H1 (cell line): ENCODE data around the gene GRID2. TPM values are rescaled to one million over a fixed set of nuclear protein-coding genes. Genes with fewer than 3 reads are reported as not detected.

ENCODE experiments used
- CTCF ChIA-PET: fragments of 300-600 bp; sonication (Branson Sonifier 250); formaldehyde crosslinking; loops from one replicate; lab custom pipeline; 2021; ENCODE audit not compliant: partially characterized antibody; lab: Charles Lee
- POLR2A ChIA-PET: fragments of 300-600 bp; sonication (Branson Sonifier 250); formaldehyde crosslinking; loops from one replicate; lab custom pipeline; 2021; ENCODE audit warnings: inconsistent platforms; ENCODE audit not compliant: partially characterized antibody; lab: Charles Lee
- DNase-seq, 2 experiments: peaks; one replicate each; pipeline versions ENCODE4 v3.0.0 to v3.0.0-alpha.2; 2010 to 2022; ENCODE audit warnings: low spot score in 2 of 2, low read depth in 1 of 2, mixed read lengths in 1 of 2
- FAIRE-seq: peaks from 2 replicates; lab custom pipeline; 2011; peaks lifted over from hg19 to GRCh38; lab: Jason Lieb, UNC
- H2AFZ ChIP-seq: 2 replicates; pipeline ENCODE4 v1.8.1; 2012; ENCODE audit warnings: low read length, inconsistent platforms
- H2AK5ac ChIP-seq: 2 replicates; pipeline ENCODE4 v1.6.1; 2013; ENCODE audit warnings: low read depth, low read length
- H2BK120ac ChIP-seq: replicated peaks from 2 replicates; pipeline ENCODE3; 2013; ENCODE audit warnings: low read depth, low read length, inconsistent platforms
- H2BK12ac ChIP-seq: 2 replicates; pipeline ENCODE4 v1.6.1; 2013; ENCODE audit warnings: low read depth, low read length
- H2BK15ac ChIP-seq: 2 replicates; pipeline ENCODE4 v1.6.1; 2013; ENCODE audit warnings: low read length
- H2BK20ac ChIP-seq: 2 replicates; pipeline ENCODE4 v1.6.1; 2013; ENCODE audit warnings: low read length
- H2BK5ac ChIP-seq: 2 replicates; pipeline ENCODE4 v1.6.1; 2013; ENCODE audit warnings: low read depth, low read length
- H3K14ac ChIP-seq: 2 replicates; pipeline ENCODE4 v1.6.1; 2013; ENCODE audit warnings: inconsistent platforms; ENCODE audit not compliant: insufficient read length
- H3K18ac ChIP-seq: 2 replicates; pipeline ENCODE4 v1.6.1; 2013; ENCODE audit warnings: low read length; ENCODE audit errors: extremely low read depth
- H3K23ac ChIP-seq: 2 replicates; pipeline ENCODE4 v1.6.1; 2013; ENCODE audit warnings: inconsistent platforms; ENCODE audit not compliant: insufficient read length
- H3K23me2 ChIP-seq: 2 replicates; pipeline ENCODE4 v1.6.1; 2013; ENCODE audit warnings: low read depth, low read length
- H3K27ac ChIP-seq: 2 replicates; pipeline ENCODE4 v1.6.1; 2011; ENCODE audit warnings: low read depth, low read length, inconsistent platforms
- H3K27me3 ChIP-seq, 4 experiments: replicated peaks in 1 of 4; 1 replicate in 1 of 4; 2 replicates in 3 of 4; pipeline versions ENCODE4 v1.6.1 to v1.8.1; 2011 to 2013; ENCODE audit warnings: low read length in 3 of 4, mild to moderate bottlenecking in 3 of 4, inconsistent platforms in 2 of 4, mixed read lengths in 2 of 4, moderate library complexity in 1 of 4; ENCODE audit not compliant: control insufficient read depth in 3 of 4, insufficient read depth in 3 of 4; ENCODE audit errors: extremely low read depth in 1 of 4
- H3K36me3 ChIP-seq, 4 experiments: 2 replicates each; pipeline versions ENCODE4 v1.6.1 to v1.8.1; 2011 to 2013; ENCODE audit warnings: mild to moderate bottlenecking in 4 of 4, low read length in 3 of 4, moderate library complexity in 2 of 4, control low read depth in 1 of 4, inconsistent platforms in 1 of 4; ENCODE audit not compliant: insufficient read depth in 4 of 4, control insufficient read depth in 2 of 4
- H3K4ac ChIP-seq: replicated peaks from 2 replicates; pipeline ENCODE3; 2013; ENCODE audit warnings: low read length, low read depth, mixed read lengths, inconsistent platforms; ENCODE audit not compliant: insufficient read length
- H3K4me1 ChIP-seq, 4 experiments: replicated peaks in 1 of 4; 1 replicate in 1 of 4; 2 replicates in 3 of 4; pipeline versions ENCODE4 v1.6.1 to v1.8.1; 2011 to 2013; ENCODE audit warnings: low read length in 3 of 4, inconsistent platforms in 2 of 4, mixed read lengths in 1 of 4; ENCODE audit not compliant: insufficient read depth in 4 of 4, control insufficient read depth in 3 of 4
- H3K4me2 ChIP-seq, 2 experiments: 2 replicates each; pipeline versions ENCODE4 v1.6.1 to v1.8.1; 2011 to 2013; ENCODE audit warnings: low read depth in 2 of 2, low read length in 2 of 2, control low read depth in 1 of 2, inconsistent platforms in 1 of 2, mild to moderate bottlenecking in 1 of 2; ENCODE audit not compliant: insufficient read depth in 1 of 2
- H3K4me3 ChIP-seq, 4 experiments: fragments of 200-600, 300-600 bp in 1 of 4; sonication (generic), shearing (Covaris generic), sonication (Bioruptor Twin) in 1 of 4; 2 replicates each; pipeline versions ENCODE4 v1.5.1 to v1.8.1; 2011 to 2016; ENCODE audit warnings: low read length in 4 of 4, low read depth in 3 of 4, control low read depth in 2 of 4, inconsistent platforms in 2 of 4, mild to moderate bottlenecking in 2 of 4, mixed read lengths in 1 of 4, moderate library complexity in 1 of 4; ENCODE audit not compliant: insufficient read depth in 2 of 4; ENCODE audit errors: extremely low read depth in 1 of 4
- H3K56ac ChIP-seq: replicated peaks from 2 replicates; pipeline ENCODE3; 2013; ENCODE audit warnings: low read depth, mild to moderate bottlenecking, mixed read lengths, low read length, inconsistent platforms; ENCODE audit not compliant: insufficient read length
- H3K79me1 ChIP-seq: 2 replicates; pipeline ENCODE4 v1.6.1; 2013; ENCODE audit warnings: low read depth, low read length, control low read depth
- H3K79me2 ChIP-seq, 2 experiments: 2 replicates each; pipeline versions ENCODE4 v1.6.1 to v1.8.1; 2012 to 2013; ENCODE audit warnings: low read length in 2 of 2, mild to moderate bottlenecking in 2 of 2, inconsistent platforms in 1 of 2; ENCODE audit not compliant: insufficient read depth in 2 of 2, control insufficient read depth in 1 of 2
- H3K9ac ChIP-seq, 4 experiments: replicated peaks in 1 of 4; 1 replicate in 1 of 4; 2 replicates in 3 of 4; pipeline versions ENCODE4 v1.6.1 to v1.8.1; 2011 to 2013; ENCODE audit warnings: low read depth in 3 of 4, low read length in 3 of 4, control low read depth in 2 of 4, mild to moderate bottlenecking in 2 of 4, moderate library complexity in 2 of 4, inconsistent platforms in 1 of 4; ENCODE audit errors: extremely low read depth in 1 of 4
- H3K9me3 ChIP-seq, 2 experiments: 2 replicates each; pipeline versions ENCODE4 v1.6.1 to v1.8.1; 2012 to 2013; ENCODE audit warnings: mild to moderate bottlenecking in 2 of 2, moderate library complexity in 2 of 2, control low read depth in 1 of 2, inconsistent platforms in 1 of 2, low read depth in 1 of 2, low read length in 1 of 2, mixed read lengths in 1 of 2; ENCODE audit not compliant: insufficient read depth in 2 of 2
- H4K20me1 ChIP-seq, 2 experiments: replicated peaks in 1 of 2; 2 replicates each; pipeline versions ENCODE3 to v1.8.1; 2011 to 2013; ENCODE audit warnings: inconsistent platforms in 2 of 2, low read length in 2 of 2, mild to moderate bottlenecking in 1 of 2; ENCODE audit not compliant: insufficient read depth in 2 of 2, control insufficient read depth in 1 of 2
- H4K5ac ChIP-seq: 2 replicates; pipeline ENCODE4 v1.6.1; 2013; ENCODE audit warnings: low read length, low read depth, mixed read lengths, inconsistent platforms; ENCODE audit not compliant: insufficient read length
- H4K8ac ChIP-seq: 2 replicates; pipeline ENCODE4 v1.8.0; 2013; ENCODE audit warnings: mild to moderate bottlenecking, moderate library complexity, low read length, inconsistent platforms; ENCODE audit not compliant: insufficient read depth; ENCODE audit errors: extremely low read depth
- H4K91ac ChIP-seq: replicated peaks from 2 replicates; pipeline ENCODE3; 2013; ENCODE audit warnings: low read length, mixed read lengths, inconsistent platforms; ENCODE audit not compliant: insufficient read length
- ASH2L ChIP-seq: fragments of 200-600, 300-600 bp; sonication (generic); IDR thresholded peaks from one replicate; pipeline ENCODE4 v1.7.1; 2017; ENCODE audit warnings: low read length
- BACH1 ChIP-seq: IDR thresholded peaks from 2 replicates; pipeline ENCODE4 v1.6.1; 2012; ENCODE audit warnings: low read length, improper control_type of control experiment
- CREB1 ChIP-seq: IDR thresholded peaks from 2 replicates; pipeline ENCODE4 v1.6.1; 2012; ENCODE audit warnings: inconsistent platforms
- EP300 ChIP-seq, 2 experiments: IDR thresholded peaks; 1 replicate in 1 of 2; 2 replicates in 1 of 2; pipeline ENCODE4 v1.6.1; 2011 to 2012; ENCODE audit warnings: low read depth in 2 of 2, low read length in 2 of 2, mild to moderate bottlenecking in 2 of 2, borderline replicate concordance in 1 of 2, inconsistent platforms in 1 of 2, moderate library complexity in 1 of 2
- JUN ChIP-seq: IDR thresholded peaks from 2 replicates; pipeline ENCODE4 v1.6.1; 2011; ENCODE audit warnings: low read depth, mild to moderate bottlenecking, improper control_type of control experiment, low read length
- KDM1A ChIP-seq: fragments of 200-600, 300-600 bp; sonication (generic); IDR thresholded peaks from 2 replicates; pipeline ENCODE4 v1.7.1; 2016; ENCODE audit warnings: mild to moderate bottlenecking, low read length, borderline replicate concordance
- MAX ChIP-seq: IDR thresholded peaks from 2 replicates; pipeline ENCODE4 v1.6.1; 2012; ENCODE audit warnings: inconsistent platforms
- PHF8 ChIP-seq: fragments of 200-600 bp; sonication (generic); conservative IDR thresholded peaks from 2 replicates; pipeline ENCODE4 v1.7.1; 2012; ENCODE audit warnings: low read depth, mild to moderate bottlenecking, inconsistent platforms, low read length, moderate library complexity
- POU5F1 ChIP-seq: IDR thresholded peaks from 2 replicates; pipeline ENCODE4 v1.6.1; 2011; ENCODE audit warnings: low read depth, mild to moderate bottlenecking, low read length, moderate library complexity
- SRF ChIP-seq: IDR thresholded peaks from 2 replicates; pipeline ENCODE4 v1.6.1; 2011; ENCODE audit warnings: mild to moderate bottlenecking, low read depth, low read length, moderate library complexity
- SUZ12 ChIP-seq: fragments of 200-600 bp; sonication (generic); IDR thresholded peaks from 2 replicates; pipeline ENCODE4 v1.6.1; 2012; ENCODE audit warnings: mild to moderate bottlenecking, inconsistent platforms, low read length, moderate library complexity, mixed read lengths
- TCF12 ChIP-seq: IDR thresholded peaks from 2 replicates; pipeline ENCODE4 v1.6.1; 2011; ENCODE audit warnings: low read depth, mild to moderate bottlenecking, low read length
- TEAD4 ChIP-seq: IDR thresholded peaks from 2 replicates; pipeline ENCODE4 v1.6.1; 2012; ENCODE audit warnings: low read depth, low read length, inconsistent platforms, mixed read lengths
- YY1 ChIP-seq: IDR thresholded peaks from 2 replicates; pipeline ENCODE4 v1.6.1; 2011; ENCODE audit warnings: low read depth, mild to moderate bottlenecking, low read length
- ZNF274 ChIP-seq: IDR thresholded peaks from 2 replicates; pipeline ENCODE4 v1.7.0; 2012; ENCODE audit warnings: low read length, borderline replicate concordance; ENCODE audit errors: extremely low read depth
- WGBS, 2 experiments: shearing (Covaris generic) in 1 of 2; methylation state at CpG; one replicate each; pipeline versions ENCODE4 v1.1.6 to v1.1.7; 2013 to 2015; ENCODE audit warnings: low lambda C conversion rate in 2 of 2, mixed read lengths in 2 of 2, inconsistent platforms in 1 of 2, low coverage in 1 of 2, missing lambda C conversion rate in 1 of 2; ENCODE audit not compliant: insufficient replicate concordance in 2 of 2, insufficient coverage in 1 of 2, insufficient read length in 1 of 2; ENCODE audit errors: extremely low coverage in 1 of 2, missing lambda C conversion rate in 1 of 2; 5-methylcytosine and 5-hydroxymethylcytosine counted together
- polyA plus RNA-seq, 7 experiments: library from polyadenylated mRNA; depleted of rRNA in 3 of 7; stranded (reverse) in 5 of 7; unstranded in 2 of 7; fragments of >200 nt in 5 of 7; fragments of 200-250 nt in 2 of 7; gene quantifications; 1 replicate in 5 of 7; 2 replicates in 1 of 7; 4 replicates in 1 of 7; pipeline versions ENCODE4 v1.2.1 to v1.2.3, GENCODE V29; 2011 to 2013; ENCODE audit warnings: missing spikeins in 2 of 7, mixed read lengths in 2 of 7
- total RNA-seq: library from RNA; stranded (reverse); fragmentation: NEBNext Ultra II Directional; extraction: Animal tissue kit (Norgen Biotek cat#: 25700); gene quantifications from 2 replicates; pipeline ENCODE4 v1.2.1, GENCODE V29; 2021

The GRID2 gene
- total and polyA plus RNA-seq, 2 of the 8 experiments (the other 6 are each of a cell fraction or from before 2014, with no cell fraction given), result 31.1 to 81.9 TPM

- Histone ChIP-seq H4K5ac (no peak overlapping the region), H2BK15ac (no peak overlapping the region), H3K79me1 (0 out of 2 replicates have a peak, but pooled peaks cover 3% of the 10 kb centered on the region), H3K9ac (peak overlapping the region in 1 of 4 experiments; percentile 34; a peak in 1 of 7 replicates), H4K20me1 (peaks cover 3 to 6% of the 10 kb centered on the region in 2 experiments), H3K27ac (no peak overlapping the region), H2BK20ac (no peak overlapping the region), H3K36me3 (no peaks in the 10 kb centered on the region), H3K4ac (no peak overlapping the region), H2BK12ac (no peak overlapping the region), H3K23ac (no peak overlapping the region), H2AK5ac (no peak overlapping the region), H3K56ac (no peak overlapping the region), H3K9me3 (no peaks in the 10 kb centered on the region), H2BK120ac (no peak overlapping the region), H3K23me2 (no peaks in the 10 kb centered on the region), H3K18ac (no peak overlapping the region), H3K79me2 (peaks cover 3 to 99% of the 10 kb centered on the region in 2 experiments; a peak in 3 of 4 replicates), H4K91ac (no peak overlapping the region), H2AFZ (no peak overlapping the region), H3K4me2 (no peak overlapping the region), H2BK5ac (no peak overlapping the region), H3K14ac (no peak overlapping the region), H3K27me3 (no peaks in the 10 kb centered on the region), H3K4me3 (no peak overlapping the region), H3K4me1 (peaks cover 0 to 14% (median 3%) of the 10 kb centered on the region in 4 experiments; a peak in 3 of 7 replicates), H4K8ac (no peak overlapping the region)
- DNase-seq (no peak), FAIRE-seq (no peak)
- WGBS, 2 experiments, result 78% methylated on average over 1 of the region's 1 CpG; no CpG with 5 or more reads in 1 of the 2 experiments
- POLR2A ChIA-PET, result interaction anchor here (1.0 to 6.0 kb wide), 3 partner anchors 9 to 16 kb away, joined by 3 to 23 read pairs (median 15); no protein-coding TSS in a partner anchor
- CTCF ChIA-PET, result no interaction called here
- TF ChIP-seq YY1 (no peak), MAX (no peak), SRF (no peak), CREB1 (no peak), ZNF274 (no peak), SUZ12 (no peak), JUN (no peak), POU5F1 (no peak), PHF8 (no peak), TCF12 (no peak), ASH2L (no peak), TEAD4 (no peak), KDM1A (no peak), EP300 (IDR thresholded peaks at IDR 0.05; ENCODE audit: borderline replicate concordance in 1 of 2, low read depth in 2 of 2, low read length in 2 of 2) (no peak), BACH1 (no peak)
Measured at GRCh38 chr4:92514627-92515026, 210.9 kb downstream of the GRID2 start.
